ENCODE results near the gene GPR17. TPM values are rescaled to one million over a fixed set of nuclear protein-coding genes. Genes with fewer than 3 reads are reported as not detected.
A peak's percentile ranks its signal among the peaks of the same experiment; 100 is the strongest.

Gene GPR17
- total RNA-seq, 1 donor from 2014 or later: not detected

DNA sequence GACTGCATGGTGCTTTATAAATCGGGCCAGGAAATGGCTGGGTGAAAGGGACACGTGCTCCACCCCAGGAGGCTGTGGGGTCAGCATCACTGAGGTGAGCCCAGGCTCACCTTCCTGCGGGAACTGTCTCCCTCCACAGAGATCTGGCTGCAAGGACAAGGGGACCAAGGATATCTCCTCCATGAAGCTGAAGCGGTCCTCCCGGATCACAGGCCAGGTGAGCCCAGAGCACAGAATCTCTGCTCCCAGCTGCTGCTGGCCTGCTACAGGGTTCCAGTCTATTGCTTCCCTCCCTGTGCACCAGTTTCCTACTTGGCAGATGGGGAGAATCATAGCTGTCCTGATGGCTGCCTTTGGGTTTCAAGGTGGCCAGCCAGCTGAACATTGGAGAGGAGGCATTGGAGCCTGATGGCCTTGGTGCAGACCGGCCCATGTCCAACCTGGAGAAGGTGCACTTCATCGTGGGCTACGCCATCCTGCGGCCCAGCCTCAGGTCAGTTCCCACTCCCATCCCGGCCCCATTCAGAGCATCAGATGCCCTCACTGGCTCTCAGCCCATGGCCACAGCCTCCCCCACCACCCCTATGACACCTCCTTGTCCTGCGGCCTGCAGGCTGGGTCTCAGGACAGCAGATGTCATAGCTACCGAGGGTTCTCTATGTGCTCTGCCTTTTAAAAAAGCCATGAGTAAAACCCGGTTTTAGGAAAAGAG is 33.7 kb upstream of the GPR17 start:
- DNase-seq (ENCODE audit: low spot score): peak; percentile 62

- peak; percentile 12 for DNase-seq (ENCODE audit: low spot score)
Observed at GRCh38 chr2:127614246-127614645, 31.7 kb upstream of the GPR17 start.

- DNase-seq (ENCODE audit: low spot score): peak; percentile 49
Observed at GRCh38 chr2:127614731-127615130, 31.2 kb upstream of the GPR17 start.

DNA sequence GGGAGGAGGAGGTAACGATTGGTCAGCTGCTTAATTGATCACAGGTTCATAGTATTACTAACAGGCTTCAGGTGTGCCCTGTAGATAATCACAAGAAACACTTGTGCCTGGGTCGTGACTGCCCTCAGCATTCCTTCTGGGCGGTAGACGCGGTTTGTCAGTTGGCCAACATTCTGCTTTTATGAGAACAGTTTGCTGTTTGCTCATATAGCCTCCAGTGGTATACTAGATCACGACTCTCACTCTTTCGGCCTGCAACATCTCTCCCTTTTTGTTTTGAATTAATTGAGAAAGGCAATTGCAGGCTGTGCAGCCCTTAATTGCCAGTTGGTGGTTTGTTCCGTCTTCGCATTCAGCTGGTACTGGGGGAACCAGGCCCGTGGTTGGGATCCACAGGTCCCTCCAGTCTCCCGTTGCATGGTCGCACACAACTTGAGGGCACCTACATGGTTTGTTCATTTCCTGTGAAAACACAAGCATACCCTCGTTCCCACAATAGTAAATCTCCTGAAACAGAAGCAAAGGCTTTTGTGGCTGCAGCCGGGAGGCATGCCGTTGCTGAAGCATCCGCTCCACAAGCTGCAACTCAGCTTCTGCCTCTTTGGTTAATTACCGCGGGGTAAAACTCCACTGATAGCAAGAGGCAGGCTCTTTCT is 30.3 kb upstream of the GPR17 start:
- DNase-seq (ENCODE audit: low spot score): peak; percentile 43

GRCh38 chr2:127618551-127619202 is 27.3 kb upstream of the GPR17 start:
- DNase-seq (ENCODE audit: low spot score): no peak

GRCh38 chr2:127619203-127619590 is 26.8 kb upstream of the GPR17 start:
- DNase-seq (ENCODE audit: low spot score): no peak

DNA sequence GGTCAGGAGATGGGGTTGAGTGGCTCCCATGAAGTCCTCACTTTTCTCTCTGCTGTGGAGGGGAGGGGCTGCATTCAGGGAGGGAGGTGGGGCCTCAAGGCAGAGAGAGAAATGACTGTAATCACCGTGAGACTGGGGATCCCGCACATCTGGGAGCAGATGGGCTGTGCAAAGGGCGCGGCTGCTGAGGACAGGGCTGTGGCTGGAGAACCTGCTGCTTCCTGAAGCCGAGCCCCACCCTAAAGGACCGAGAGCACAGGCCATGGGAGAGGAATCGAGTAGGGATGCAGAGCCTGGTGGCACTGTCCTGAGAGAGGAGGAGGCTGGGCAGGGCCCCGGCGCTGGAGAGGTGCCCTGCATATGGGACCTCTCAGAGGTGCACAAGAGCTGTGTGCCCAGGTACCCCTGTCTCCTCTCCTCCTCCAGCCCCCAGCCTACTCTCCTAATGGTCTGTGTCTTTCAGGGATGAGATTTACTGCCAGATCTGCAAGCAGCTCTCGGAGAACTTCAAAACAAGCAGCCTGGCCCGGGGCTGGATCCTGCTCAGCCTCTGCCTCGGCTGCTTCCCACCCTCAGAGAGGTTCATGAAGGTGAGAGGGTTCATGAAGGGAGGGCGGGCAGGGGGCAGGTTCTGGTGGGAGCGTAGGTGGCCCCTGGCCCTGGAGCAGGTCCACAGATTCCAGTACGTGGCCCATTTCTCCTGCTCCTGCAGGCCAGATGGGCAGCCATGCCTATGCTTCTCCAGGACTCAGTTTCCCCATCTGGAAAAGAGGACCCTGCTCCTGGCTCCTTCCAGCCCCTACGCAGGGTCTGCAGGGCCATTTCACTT is 25.9 kb upstream of the GPR17 start:
- peak; percentile 73 for DNase-seq (ENCODE audit: low spot score)

DNA sequence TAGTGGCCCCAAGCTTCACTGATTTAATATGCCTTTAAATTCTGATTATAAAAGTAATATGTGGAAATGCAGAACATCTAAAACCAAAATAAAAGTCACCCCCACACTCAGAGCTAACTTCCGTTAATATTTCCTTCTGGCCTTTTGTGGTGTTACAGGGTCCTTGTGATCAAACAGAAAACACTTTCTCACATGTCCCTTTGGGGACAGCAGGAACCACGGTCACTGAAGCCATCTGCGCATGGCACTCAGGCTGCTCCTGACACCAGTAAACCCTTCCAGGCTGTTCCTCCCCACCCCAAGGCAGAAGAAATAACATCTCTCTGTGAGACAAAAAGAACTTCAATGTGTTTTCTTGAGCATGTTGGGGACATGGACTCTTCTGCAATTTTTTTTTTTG is 25.1 kb upstream of the GPR17 start:
- DNase-seq (ENCODE audit: low spot score): no peak

- peak; percentile 84 for DNase-seq (ENCODE audit: low spot score)
Observed at GRCh38 chr2:127621981-127622431, 23.9 kb upstream of the GPR17 start.

- DNase-seq (ENCODE audit: low spot score): peak; percentile 77
Observed at GRCh38 chr2:127622561-127623387, 23.2 kb upstream of the GPR17 start.

DNA sequence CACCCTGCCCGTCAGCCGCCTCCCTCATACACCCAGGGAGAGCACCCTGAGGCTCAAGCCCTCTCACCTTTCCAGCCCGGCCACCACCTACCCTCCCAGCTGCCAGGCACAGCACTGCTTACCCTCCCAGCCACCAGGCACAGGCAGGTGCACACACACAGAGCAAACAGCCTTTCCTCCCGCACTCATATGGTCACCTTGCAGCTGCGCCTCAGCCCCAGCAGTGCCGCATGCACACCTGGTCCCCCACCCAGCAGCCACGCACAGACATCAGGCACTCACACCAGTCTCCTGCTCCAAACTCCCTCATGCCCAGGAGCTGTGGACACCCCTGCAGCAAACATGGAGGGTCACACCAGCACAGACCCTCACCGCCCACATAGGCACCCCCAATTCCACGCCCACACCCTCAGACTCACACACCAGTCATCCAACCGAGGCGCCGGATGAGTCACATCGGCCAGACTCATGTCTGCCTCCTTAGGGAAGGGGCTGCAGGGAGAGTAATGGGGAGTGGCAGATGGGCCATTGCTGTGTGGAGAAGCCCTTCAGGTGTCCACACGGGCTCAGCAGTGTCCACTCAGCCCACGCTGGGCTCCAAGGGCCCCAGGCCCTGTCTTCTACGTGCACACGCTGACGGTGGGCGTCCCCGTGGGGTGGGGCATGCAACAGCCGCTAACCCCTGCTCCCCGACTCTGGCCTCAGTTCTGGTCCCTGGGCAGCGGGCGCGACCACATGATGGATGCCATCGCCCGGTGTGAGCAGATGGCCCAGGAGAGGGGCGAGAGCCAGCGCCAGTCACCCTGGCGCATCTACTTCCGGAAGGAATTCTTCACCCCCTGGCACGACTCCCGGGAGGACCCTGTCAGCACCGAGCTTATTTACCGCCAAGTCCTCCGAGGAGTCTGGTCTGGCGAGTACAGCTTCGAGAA is 22.3 kb upstream of the GPR17 start:
- DNase-seq (ENCODE audit: low spot score): peak; percentile 87

- peak; percentile 72 for DNase-seq (ENCODE audit: low spot score)
Observed at GRCh38 chr2:127624320-127624755, 21.6 kb upstream of the GPR17 start.

- no peak for DNase-seq (ENCODE audit: low spot score)
Observed at GRCh38 chr2:127624756-127625571, 21.0 kb upstream of the GPR17 start.

DNA sequence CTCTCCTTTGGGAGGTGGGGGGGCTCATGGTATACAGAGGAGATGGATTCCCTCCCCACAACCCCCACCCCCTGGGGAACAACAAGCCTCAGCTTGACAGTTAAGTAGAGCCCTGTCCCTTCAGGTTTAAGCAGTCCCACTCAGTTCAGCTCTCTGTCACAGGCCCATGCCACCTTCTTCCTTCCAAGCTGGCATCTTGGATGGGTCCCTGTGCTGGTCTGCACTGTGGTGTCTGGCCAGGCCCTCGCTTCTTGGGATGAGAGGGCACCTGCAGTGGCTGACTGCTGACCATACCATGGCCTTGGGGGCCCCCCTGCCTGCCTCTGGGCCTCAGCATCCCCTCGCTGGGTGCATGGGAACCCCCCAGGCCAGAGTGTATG is 20.4 kb upstream of the GPR17 start:
- DNase-seq (ENCODE audit: low spot score): no peak

GRCh38 chr2:127626175-127626574 is 19.8 kb upstream of the GPR17 start:
- no peak for DNase-seq (ENCODE audit: low spot score)

GRCh38 chr2:127626917-127627739 is 18.8 kb upstream of the GPR17 start:
- DNase-seq (ENCODE audit: low spot score): no peak

DNA sequence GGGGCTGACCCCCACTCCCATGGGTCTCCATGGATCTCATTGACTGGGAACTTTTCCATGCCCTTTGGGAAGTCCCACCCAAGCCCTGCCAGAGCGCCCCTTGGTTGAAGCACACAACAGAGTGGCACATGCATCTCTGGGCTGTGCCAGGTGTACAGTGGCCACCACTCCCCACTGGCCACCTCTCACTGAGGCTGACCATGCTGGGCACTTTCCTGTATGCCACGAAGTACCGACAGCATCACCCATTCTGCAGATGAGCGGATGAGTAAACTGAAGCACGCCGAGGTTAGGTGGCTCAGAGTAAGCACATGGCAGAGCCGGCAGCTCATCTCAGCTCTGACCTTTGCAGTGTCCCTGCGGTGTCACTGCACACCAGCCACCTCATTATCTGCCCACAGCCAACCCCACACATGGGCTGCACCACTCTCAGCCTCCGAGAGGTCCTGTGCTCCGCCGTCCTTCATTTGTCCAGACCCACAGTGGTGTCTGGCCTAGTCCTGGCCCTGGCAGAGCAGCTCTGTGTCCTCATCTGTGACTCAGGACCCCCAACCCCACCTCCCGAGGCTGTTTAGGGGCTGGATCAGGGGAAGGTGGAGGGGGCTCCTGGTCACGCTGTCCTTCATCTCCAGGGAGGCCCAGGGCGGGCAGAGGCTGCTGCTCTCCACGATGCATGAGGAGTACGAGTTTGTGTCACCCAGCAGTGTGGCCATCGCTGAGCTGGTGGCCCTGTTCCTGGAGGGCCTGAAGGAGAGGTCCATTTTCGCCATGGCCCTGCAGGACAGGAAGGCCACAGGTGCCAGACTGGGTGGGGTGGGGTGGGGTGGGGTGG is 18.0 kb upstream of the GPR17 start:
- no peak for DNase-seq (ENCODE audit: low spot score)

Data from mesenteric fat pad (tissue), 1 donor.